AML-193 (cell line): Measurements from ENCODE around the gene HSPB7.
A peak's percentile ranks its signal among the peaks of the same experiment; 100 is the strongest.
"Not testable (repeated sequence)": the region's sequence is repeated elsewhere in the genome, so short reads cannot be mapped to it uniquely, and the experiment has no call there.

Experiments
- DNase-seq, 2 experiments: peaks; one replicate each; lab custom pipeline; 2025; lab: John Stamatoyannopoulos, UW

The HSPB7 gene

DNA sequence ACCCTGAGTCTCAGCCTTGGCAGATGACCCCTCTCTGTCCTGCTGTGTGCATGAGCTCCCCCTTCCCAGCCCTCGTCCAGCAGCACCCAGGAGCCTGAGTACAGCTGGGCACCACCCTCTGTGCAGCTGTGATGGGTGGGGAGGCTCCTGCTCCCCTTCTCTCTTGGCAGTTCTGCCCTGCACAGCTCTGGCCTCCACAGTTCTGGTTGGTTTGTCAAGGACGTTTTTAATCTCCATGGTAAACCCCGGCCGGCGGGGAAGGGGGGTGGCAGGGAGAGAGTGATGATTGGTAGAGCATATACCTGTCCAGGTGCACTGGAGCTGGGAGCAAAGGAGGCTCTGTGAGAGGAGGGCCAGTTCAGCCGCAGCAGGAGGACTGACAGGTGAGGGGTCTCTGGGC lies 3.8 kb upstream of the HSPB7 start, which contains the start of gene CLCNKA:
Gene CLCNKA (plus strand): TSS at position 356 of the 400 bp plus-strand sequence. CDS start 584 bp downstream, outside the sequence.
- no peak for DNase-seq

DNA sequence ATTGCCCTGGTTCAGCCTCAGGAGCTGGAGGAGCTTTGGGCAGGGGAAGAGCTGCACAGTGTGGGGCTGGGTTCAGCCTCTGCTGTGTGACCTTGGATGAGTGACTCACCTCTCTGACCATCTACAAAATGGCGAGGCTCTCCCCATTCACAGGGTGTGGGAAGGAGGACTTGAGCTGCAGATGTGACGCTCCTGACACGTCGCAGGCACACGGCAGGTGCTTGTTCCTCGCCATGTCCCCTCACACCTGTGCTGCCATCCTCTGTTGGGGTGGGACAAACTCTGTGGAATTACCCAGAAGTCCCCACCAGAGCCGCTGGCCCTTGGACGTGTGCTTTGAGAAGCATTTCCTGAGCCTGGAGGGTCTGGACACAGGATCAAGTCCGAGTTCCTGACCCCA lies 3.0 kb upstream of the HSPB7 start:
- not testable (repeated sequence) for DNase-seq

DNA sequence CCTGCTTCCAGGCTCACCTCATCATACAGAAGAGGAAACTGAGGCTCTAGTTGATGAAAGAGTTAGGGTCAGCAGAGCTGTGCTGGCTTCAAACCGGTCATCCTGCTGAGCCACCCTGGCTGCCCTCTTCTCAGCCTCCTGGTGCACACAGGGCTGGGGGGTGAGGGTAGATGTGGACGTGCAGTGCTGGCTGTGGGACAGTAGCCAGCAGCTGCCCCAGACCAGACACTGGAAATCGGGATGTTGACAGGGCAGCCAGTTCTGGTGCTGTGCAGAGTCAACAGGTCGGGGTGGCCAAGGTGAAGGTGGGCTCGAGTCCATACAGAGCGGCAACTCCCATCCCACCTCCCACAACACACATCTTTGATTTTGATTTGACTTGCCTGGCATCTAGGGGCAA lies 2.5 kb upstream of the HSPB7 start:
- no peak for DNase-seq

DNA sequence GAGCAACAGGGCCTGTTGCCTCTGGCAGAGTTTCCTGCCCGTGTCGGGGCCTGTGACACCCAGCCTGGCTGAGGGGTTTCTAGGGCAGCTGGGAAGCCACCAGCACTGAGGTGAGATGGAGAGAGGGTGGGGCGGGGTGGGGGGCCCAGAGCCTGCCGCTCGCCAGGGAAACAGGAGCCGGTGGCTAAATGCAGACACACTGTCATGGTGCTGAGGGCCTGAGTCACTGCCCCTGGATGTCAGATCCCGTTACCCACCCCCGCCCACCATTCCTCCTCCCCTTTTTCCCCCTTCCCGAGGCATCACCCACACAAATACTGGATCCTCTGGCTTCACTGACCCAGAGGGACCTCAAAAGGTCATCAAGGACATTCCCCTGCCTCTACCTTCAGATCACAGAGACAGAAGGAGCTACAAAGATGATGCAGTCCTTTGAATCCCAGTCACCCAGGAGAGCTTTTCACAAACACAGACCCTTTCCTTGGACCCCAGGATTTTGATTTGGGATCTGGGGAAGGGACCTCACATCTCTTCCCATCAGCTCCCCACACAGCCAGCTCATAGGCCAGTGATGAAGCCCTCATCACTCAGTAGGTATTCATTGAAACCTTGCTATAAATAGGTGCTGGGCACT lies 1.9 kb upstream of the HSPB7 start:
- DNase-seq: no peak

DNA sequence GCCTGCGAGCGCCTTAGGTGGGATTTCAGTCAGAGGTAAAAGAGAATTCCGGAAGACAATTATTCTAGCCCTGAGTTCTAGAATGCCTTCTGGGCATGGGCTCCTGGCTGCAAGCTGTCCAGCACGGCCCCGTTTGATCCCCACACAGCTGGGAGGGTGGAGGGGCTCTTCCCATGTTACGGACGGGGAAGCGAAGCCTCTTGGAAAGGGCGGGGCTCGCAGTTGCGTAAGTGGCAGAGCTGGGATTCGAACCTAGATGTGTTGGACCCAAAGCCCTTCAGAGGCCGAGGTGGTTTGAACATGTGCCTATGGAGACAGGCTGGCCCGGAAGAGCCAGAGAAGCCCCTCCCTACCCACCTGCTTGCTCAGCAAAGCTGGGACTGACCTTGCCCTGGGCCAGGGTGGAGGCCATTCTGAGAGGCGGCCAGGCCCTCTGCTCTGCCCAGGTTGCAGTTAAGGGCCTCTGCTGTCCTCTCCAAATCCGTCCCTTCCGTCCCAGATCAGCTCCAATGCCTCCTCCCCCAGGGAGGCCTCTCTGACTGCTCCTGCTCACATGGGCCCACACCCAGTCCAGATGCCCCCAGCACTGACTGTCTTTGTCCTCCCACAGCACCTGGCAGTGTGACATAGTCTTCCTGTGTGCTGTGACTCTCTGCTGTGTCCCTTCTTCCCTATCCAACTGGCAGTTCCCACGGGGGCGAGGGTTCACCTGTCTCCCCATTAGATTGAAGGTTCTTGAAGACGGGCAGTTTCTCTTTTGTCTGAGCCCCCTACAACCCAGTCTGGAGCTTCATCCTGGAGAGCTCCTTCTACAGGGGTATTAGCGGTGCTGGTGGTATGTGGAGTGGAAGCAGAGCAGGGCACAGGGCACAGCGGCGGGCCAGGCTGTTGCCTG lies 1.2 kb upstream of the HSPB7 start:
- no peak for DNase-seq

DNA sequence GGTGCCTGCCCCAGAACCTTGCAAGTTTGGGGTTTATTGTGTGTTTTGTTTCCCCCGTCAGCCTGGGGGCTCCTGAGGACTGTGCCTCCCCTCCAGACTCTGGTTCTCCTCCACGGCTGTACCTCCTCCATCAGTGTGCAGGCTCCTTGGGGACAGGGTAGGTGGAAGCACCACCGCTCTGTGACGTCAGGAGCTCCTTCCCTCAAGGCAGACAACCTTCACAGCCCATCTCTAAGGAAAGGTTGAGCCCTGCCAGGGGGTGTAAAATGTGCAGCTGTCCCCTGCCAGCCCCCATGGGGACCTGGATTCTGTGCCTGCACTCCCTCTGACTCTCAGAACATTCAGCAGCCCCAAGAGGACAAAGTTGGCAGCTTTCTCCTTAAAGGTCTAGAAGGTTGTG lies 465 bp upstream of the HSPB7 start:
- DNase-seq: no peak

DNA sequence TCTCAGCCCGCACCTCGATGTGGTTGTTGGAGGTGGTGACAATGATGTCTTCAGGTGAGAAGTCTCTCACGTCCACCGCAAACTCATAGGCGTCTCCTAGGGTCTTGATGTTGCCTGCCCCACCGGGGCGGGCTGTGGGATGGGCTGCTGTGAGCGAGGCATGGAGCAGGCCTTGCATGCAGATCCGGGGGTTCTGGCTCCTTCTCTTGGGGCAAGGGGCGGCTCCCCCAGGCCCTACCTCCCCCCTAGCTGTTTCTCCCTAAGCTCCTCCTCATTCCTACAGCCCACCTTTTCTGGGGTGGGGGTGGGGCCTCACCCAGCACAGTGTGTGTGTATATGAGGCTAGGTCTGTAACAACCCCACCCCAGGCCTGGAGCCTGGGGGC lies 775 bp downstream of the HSPB7 start:
- DNase-seq: no peak

DNA sequence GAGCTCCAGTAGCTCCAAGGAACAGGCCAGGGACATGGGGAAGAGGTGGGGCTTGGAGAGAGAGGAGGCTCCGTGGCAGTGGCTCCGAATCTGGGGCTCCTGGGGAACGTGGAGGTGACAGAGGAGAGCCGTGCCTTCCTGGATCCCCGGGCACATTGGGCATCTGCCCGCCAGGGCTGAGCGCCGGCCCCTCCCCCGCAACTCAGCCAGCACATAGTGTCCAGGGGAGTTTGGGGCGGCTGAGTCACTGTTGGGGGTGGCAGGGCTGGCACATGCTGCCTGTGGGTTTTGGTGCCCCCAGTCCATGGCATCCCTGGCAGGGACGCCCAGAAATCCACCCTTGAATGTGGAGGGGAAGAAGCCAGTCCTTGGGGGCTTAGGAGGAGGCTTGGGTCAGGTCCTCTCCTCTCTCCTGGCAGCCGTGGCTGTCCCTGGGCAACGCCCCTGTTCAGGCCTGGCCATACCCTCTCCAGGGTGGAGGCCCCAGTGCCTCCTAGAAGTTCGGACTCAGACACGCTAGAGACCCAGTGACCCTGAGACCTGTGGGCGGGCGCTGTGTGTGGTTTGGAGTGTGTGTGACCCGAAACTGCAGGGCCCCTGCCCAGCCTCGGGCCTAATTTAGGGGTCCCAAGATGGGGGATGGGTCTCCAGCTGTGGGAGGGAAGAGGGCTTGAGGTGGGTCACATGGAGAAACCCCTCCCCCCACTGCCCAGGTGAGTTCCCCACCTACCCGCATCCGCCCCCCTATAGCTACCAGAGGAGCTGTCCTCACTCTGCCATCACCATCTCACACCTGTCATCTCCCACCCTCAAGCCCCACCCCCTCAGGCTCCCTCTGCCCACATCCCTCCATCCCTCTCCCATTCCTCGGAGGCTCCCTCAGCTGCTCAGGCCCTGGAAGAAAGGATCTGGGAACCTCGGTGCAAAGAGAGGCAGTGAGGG lies 1.6 kb downstream of the HSPB7 start:
- no peak for DNase-seq

DNA sequence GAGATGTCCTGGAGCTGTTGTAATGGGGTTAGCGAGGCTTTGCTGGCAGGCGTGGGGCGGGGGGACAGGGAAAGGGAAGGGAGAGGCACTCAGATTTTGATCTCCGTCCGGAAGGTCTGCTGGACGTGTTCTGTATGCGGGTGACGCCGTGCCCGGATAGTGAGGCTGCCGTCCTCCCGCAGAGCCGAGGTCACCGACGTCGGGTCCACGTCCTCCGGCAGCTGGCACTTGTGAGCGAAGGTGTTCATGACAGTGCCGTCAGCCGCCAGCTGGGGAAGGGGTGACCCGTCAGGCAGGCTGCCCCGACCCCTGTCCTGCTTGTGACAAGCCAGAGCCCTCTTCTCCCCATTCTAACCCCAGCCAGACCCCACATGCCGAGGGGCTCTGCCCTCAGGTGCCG lies 2.4 kb downstream of the HSPB7 start:
- DNase-seq: no peak

DNA sequence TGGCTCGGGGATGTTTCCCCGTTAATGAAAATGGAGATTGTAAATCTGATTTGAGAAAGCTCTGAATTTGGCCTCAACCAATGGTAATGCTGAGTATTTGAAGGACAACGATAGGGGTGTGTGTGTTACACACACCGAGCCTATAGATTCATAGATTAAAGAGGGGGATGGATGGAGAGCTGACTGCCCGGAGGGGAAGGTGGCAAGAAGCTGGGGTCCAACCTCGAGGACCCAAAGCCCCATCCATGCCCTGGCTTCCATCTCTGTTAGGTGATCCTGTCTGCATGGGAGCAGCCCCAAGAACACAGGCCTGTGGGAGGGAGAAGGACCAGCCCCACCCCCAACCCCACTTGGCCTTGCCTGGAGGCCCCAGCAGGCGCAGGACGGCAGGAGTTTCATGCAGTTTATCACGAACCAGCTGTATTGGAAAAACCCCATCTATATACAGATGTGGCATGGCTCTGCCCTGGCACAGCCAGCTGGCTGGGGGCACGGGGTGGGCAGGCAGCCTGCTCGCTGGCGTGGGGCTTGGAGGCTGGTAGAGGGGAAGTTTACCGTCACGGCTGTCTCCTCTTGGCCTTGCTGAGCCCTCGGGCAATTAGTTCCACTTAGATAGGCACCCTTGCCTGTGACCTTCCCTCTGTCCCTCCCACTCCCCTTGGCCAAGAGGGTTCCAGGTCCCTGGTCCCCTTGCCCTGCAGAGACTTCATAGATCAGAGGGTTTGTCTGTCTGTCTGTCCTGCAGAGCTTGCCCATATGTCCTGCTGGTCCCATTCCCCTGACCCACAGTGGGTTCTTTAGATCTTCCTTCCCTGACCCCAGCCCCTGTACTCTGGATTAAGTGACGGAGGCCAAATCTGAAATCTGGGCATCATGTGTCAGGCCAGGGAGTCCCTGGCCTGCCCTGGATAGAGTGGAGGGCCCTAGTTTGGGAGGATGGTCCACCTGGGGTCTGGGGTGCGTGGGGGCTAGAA lies 3.0 kb downstream of the HSPB7 start:
- no peak for DNase-seq

DNA sequence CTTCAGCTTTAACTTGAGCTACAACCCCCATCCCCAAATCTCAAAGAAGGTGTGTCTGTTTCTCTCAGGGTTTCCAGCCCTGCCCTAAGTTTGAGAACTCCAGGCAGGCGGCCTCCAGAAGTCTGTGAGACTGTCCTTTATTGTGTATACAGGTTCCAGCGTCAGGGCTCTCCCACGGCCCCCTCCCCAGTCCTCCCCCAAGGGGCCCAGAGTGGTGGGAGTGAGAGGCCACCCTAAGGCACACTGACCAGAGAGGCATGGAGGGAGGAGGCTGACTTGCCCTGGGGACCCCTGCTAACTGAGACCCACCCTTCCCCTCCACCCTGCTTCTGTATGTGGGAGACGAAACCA lies 4.0 kb downstream of the HSPB7 start:
- DNase-seq: no peak

DNA sequence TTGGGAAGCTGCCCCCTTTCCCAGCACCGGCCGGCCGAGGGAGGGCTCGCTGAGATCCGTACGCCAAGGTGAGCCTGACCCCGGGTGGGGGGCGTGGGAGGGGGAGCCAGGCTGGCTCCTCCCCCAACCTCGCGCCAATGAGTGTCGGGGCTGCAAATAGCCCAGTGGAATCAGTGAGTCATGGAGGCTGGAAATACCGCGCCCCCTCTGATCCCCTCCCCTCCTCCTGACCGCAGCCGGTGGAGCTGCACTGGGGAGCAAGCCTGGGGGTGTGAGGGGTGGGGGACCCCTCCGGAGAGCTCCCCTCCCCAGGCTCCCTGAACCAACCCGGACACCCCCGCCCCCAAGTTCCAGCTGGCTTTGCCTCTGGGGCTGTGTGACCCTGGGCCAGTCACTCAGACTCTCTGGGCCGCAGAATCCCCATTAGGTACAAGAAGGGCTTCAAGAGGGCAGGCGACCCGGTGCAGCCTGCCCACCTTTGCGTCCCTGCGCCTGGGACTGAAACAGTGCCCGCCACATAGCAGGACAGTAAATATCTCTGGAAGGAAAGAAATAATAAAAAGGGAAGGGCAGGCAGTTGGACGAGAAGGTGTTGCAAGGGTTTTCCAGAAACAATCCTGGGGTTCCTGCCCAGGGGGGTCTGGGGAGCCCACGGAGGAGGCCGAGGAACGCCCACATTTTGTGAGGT lies 4.5 kb downstream of the HSPB7 start:
- DNase-seq: no peak

DNA sequence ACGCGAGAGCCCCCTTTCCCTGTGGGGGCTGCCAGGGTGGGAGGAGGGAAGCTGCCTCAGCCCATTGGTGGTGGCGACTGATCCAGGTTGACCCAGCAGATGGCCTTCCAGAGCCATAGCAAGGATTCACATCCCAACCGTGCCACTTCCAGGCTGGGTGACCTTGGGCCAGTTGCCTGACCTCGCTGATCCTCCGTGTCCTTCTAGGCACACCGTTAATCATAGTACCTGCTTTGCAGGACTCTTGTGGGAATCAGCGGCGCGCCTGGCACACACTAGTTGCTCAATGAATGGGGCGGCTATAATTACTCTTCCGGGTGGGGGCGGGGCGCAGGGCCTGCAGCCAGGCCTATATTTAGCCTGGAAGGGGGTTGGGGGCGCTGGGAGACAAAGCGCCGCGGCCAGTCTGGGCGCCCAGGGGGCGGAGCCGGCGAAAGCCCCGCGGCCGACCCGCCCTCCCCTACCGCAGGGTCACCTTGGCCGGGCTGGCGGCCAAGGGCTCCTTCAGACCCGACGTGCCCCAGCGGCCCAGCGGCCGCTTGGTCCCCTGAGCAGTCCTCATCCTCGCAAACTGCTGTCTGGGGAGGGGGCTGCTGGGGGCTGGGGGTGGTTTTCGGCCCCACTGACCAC lies 5.1 kb downstream of the HSPB7 start:
- DNase-seq: peak in 1 of 2 experiments; percentile 15

DNA sequence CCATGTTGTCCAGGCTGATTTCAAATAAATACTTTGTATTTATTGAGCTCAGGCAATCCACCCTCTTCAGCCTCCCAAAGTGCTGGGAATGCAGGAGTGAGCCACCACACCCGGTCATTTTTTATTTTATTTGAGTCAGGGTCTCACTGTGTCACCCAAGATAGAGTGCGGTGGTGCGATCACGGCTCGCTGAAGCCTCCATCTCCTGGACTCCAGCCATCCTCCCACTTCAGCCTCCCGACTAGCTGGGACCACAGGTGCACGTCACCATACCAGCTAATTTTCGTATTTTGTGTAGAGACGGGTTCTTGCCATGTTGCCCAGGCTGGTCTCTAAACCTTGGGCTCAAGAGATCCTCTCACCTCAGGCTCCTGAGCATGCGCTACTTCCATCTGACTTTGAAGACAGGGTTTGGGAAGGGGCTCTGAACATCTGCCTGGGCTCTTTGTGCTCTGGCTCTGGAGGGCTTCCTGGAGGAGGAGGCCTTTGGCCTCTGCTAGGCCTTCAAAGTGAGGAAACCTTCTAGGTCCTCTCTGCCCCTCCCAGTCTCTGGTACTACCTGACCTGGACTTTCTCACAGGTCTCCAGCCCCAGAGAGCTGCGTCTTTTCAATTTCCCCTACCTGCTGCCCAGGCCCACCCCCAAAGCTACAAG lies 5.8 kb downstream of the HSPB7 start:
- no peak for DNase-seq

DNA sequence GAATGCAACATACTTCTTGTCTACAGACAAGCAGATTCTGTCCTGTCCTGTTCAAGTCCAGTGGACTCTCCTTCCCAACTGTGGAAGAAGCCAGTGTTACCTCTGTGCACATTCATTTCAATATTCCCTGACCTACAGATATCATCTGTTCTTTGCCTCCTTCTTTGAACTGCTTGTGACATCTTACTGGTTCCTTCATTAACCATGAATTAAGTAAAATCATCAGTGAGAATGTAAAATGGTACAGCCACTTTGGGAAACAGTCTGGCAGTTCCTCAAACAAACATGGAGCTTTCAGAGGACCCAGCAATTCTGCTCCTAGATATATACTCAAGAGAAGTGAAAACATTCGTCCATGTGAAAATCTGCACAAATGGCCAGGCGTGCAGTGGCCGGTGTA lies 7.0 kb downstream of the HSPB7 start:
- no peak for DNase-seq

DNA sequence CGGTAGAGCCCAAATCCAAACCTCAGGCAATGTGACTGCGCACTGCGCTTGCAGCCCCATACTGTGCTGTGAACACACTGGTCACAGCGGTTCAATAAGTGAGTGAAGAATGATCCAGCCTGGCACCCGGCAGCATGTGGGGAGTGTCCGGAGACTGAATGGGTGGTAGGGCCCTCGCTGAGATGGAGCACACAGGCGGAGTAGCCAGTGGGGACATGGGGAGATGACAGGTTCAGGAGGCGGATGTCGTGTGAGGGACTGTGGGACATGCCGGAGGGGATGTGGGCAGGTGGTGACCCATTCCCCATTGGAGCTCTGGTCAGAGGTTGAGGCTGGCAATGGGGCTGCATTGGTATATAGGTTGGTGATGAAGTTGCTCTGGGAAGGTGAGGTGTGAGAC lies 8.2 kb downstream of the HSPB7 start:
- DNase-seq: no peak

DNA sequence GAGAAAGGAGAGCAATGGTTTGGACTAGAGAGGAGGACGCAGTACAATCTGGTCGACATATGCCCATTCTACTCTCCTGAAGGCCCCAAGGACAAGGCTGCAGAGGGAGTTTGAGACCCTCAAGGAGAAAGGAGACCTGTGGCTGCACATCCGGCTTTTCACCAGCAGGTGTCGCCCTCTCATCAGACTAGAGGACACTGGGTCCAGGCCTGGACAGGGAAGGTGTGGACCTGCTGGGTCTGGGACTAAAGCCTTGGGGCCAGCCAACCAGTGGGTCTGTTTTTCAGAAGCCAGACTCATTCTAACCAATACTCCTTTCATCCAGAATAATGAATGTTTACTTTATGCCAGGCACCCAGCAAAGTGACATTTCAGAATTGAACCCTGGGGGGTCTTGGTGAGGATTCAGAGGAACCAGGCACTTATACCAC lies 8.8 kb downstream of the HSPB7 start:
- DNase-seq: peak in 1 of 2 experiments; percentile 36

DNA sequence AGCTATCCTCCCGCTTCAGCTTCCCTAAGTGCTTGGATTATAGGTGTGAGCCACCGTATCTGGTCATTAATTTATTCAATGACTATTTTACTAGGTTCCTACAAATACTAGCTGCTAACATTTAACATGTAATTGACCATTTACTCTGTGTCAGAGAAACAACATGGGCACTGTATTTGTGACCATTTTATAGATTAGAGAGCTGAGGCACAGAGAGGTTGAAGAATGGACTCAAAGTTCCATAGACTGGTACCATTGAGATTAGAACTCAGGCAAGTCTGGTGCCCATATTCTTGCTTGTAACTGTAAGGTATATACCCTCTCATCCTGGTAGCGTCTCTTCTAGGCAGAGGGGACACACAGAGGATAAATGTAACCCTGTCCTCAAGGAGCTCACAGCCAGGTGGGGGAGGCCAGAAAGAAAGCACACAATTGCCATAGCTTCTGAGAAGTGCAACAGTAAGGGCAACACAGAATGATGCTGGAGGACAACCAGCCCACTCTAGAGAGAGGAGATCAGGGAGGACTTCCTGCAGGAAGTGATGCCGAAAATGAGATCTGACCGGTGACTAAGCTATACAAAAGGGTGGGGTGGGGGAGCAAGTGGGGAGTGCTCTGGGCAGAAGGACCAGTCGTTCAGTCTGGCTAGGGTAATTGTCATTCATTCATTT lies 10.0 kb downstream of the HSPB7 start:
- no peak for DNase-seq
